Endothelial cell (in vitro differentiated cells): ENCODE results near the gene STK32A. TPM values are rescaled to one million over a fixed set of nuclear protein-coding genes. Genes with fewer than 3 reads are reported as not detected.

ENCODE experiments used
- DNase-seq: peaks from one replicate; pipeline ENCODE4 v3.0.0; 2021; ENCODE audit warnings: low spot score
- H3K27ac Mint-ChIP-seq: one replicate; pipeline ENCODE4 v1.8.0; 2021; ENCODE audit warnings: mixed read lengths, inconsistent platforms; ENCODE audit not compliant: unreplicated experiment
- H3K27me3 Mint-ChIP-seq: one replicate; pipeline ENCODE4 v1.8.0; 2021; ENCODE audit warnings: mild to moderate bottlenecking, moderate library complexity, mixed read lengths, inconsistent platforms; ENCODE audit not compliant: unreplicated experiment
- H3K36me3 Mint-ChIP-seq: one replicate; pipeline ENCODE4 v1.8.0; 2021; ENCODE audit warnings: mild to moderate bottlenecking, low read depth, mixed read lengths, inconsistent platforms; ENCODE audit not compliant: unreplicated experiment
- H3K4me1 Mint-ChIP-seq: one replicate; pipeline ENCODE4 v1.8.0; 2021; ENCODE audit warnings: mild to moderate bottlenecking, mixed read lengths, inconsistent platforms; ENCODE audit not compliant: unreplicated experiment
- H3K4me3 Mint-ChIP-seq: one replicate; pipeline ENCODE4 v1.8.0; 2021; ENCODE audit warnings: mild to moderate bottlenecking, mixed read lengths, inconsistent platforms; ENCODE audit not compliant: unreplicated experiment
- H3K9me3 Mint-ChIP-seq: one replicate; pipeline ENCODE4 v1.8.0; 2021; ENCODE audit warnings: mixed read lengths, inconsistent platforms; ENCODE audit not compliant: unreplicated experiment
- CTCF ChIP-seq: fragments of 200-600 bp; sonication (generic); IDR thresholded peaks from one replicate; pipeline ENCODE4 v1.5.0; 2021; ENCODE audit warnings: antibody characterized with exemption; ENCODE audit not compliant: unreplicated experiment
- total RNA-seq: library from RNA; stranded (reverse); fragmentation: NEBNext Ultra II Directional; extraction: Animal tissue kit (Norgen Biotek cat#: 25700); gene quantifications from one replicate; pipeline ENCODE4 v1.2.1, GENCODE V29; 2021; ENCODE audit not compliant: unreplicated experiment

Gene STK32A
- total RNA-seq, 1 donor from 2014 or later, result 0.87 TPM

- peak; percentile 55 for DNase-seq
- peaks cover 29% of the 10 kb centered on the region for H3K4me1 Mint-ChIP-seq
- TF ChIP-seq CTCF, result peak; percentile 72
- H3K4me3 Mint-ChIP-seq, result no peak overlapping the region
- H3K9me3 Mint-ChIP-seq, result no peaks in the 10 kb centered on the region
- no peak overlapping the region for H3K27ac Mint-ChIP-seq
- peaks cover 3% of the 10 kb centered on the region for H3K27me3 Mint-ChIP-seq
- no peaks in the 10 kb centered on the region for H3K36me3 Mint-ChIP-seq
Measured at GRCh38 chr5:147391781-147392180, 157.0 kb downstream of the STK32A start.

- peak; percentile 37 for DNase-seq
- Mint-ChIP-seq H3K36me3 (peaks cover 4% of the 10 kb centered on the region), H3K9me3 (no peaks in the 10 kb centered on the region), H3K27ac (no peak overlapping the region), H3K4me3 (no peak overlapping the region), H3K4me1 (peaks cover 19% of the 10 kb centered on the region), H3K27me3 (peaks cover 5% of the 10 kb centered on the region)
- peak; percentile 58 for TF ChIP-seq CTCF
Measured at GRCh38 chr5:147393874-147394672, 159.2 kb downstream of the STK32A start.

- Mint-ChIP-seq H3K27ac (no peak overlapping the region), H3K9me3 (no peaks in the 10 kb centered on the region), H3K4me3 (no peak overlapping the region), H3K4me1 (peaks cover 16% of the 10 kb centered on the region), H3K36me3 (peaks cover 4% of the 10 kb centered on the region), H3K27me3 (peaks cover 5% of the 10 kb centered on the region)
- TF ChIP-seq CTCF, result no peak
- no peak for DNase-seq
Measured at GRCh38 chr5:147396070-147396823, 161.4 kb downstream of the STK32A start.

GRCh38 chr5:147397616-147398015 lies 162.8 kb downstream of the STK32A start:
- Mint-ChIP-seq H3K27ac (no peak overlapping the region), H3K36me3 (peaks cover 4% of the 10 kb centered on the region)

More at GRCh38 chr5:147397616-147398015, 162.8 kb downstream of the STK32A start:
- Mint-ChIP-seq H3K9me3 (no peaks in the 10 kb centered on the region), H3K27me3 (peaks cover 3% of the 10 kb centered on the region), H3K4me3 (no peak overlapping the region), H3K4me1 (peaks cover 5% of the 10 kb centered on the region)
- no peak for DNase-seq
- TF ChIP-seq CTCF, result no peak
